ENCODE results near the gene ADRA2C.

DNA sequence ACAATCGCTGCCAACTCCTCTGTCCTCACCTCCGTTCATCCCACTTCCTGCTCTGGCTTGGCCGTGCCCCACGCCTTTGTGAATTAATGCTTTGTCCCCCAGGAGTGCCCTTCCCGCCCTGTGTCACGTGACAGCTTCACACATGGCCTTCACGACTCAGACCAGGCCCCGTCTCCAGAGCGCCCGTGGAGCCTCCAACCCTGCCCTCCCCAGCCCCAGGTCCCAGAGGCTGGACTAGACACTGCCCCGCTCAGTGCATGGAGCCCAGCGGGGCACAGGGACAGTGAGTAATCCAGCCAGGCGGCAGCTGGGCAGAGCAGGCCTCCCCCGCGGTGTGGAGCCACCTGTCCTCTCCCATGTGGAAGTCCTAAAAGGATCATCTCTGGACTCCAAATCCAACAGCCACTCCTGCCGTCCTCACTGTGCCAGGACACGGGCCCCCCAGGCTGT, 7.4 kb downstream of the ADRA2C start:
- TF ChIP-seq, protein P1, sequence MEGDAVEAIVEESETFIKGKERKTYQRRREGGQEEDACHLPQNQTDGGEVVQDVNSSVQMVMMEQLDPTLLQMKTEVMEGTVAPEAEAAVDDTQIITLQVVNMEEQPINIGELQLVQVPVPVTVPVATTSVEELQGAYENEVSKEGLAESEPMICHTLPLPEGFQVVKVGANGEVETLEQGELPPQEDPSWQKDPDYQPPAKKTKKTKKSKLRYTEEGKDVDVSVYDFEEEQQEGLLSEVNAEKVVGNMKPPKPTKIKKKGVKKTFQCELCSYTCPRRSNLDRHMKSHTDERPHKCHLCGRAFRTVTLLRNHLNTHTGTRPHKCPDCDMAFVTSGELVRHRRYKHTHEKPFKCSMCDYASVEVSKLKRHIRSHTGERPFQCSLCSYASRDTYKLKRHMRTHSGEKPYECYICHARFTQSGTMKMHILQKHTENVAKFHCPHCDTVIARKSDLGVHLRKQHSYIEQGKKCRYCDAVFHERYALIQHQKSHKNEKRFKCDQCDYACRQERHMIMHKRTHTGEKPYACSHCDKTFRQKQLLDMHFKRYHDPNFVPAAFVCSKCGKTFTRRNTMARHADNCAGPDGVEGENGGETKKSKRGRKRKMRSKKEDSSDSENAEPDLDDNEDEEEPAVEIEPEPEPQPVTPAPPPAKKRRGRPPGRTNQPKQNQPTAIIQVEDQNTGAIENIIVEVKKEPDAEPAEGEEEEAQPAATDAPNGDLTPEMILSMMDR (conservative IDR thresholded peaks at IDR 0.05; ENCODE audit: low read length), result no peak
- no peak for TF ChIP-seq EZH2phosphoT487 (IDR thresholded peaks at IDR 0.05; ENCODE audit: borderline replicate concordance, low read depth, low read length)

Data from OCI-LY7 (cell line).